ENCODE results near the gene BCAS3.

The BCAS3 gene

DNA sequence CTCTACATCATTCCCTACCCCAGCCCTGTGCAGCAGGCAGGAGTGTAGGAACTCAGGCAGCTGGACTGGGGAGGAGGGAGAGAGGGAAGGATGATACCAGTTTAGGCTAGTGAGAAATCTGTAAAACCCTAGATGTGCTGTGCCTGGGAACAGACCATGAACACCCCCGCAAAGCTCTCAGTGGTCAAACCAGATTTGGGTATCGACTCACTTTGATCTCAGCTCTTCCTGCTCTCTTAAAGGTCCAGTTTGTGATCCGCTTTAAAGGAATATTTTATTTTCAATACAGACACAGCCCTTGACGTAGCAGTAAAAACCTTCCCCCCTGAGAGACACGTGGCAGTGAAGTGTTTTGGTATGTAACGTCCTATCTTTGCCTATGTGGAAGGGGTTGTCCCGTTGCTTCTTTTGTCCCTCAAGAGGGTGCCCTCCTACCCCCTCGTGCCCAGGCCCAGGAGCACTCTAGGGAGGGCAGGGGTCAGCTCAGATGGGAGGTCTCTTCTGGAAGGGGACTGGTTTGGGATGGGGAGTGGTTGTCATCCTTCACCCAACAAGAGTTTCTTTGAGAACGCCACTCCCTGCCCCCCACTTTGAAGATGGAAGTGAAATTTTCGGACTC lies 702.7 kb downstream of the BCAS3 start:
- no peak for DNase-seq (ENCODE audit: insufficient read length, low spot score)
- no peak for TF ChIP-seq POU2F2 (IDR thresholded peaks at IDR 0.05; ENCODE audit: low read depth, low read length)
- TF ChIP-seq POLR2AphosphoS5 (IDR thresholded peaks at IDR 0.05; ENCODE audit: low read depth, low read length) = no peak
- no peak for TF ChIP-seq POLR2A (IDR thresholded peaks at IDR 0.05; ENCODE audit: low read depth, low read length)
- no peak for TF ChIP-seq PAX5 (IDR thresholded peaks at IDR 0.05; ENCODE audit: insufficient read depth, low read length, severe bottlenecking)
- TF ChIP-seq SPI1 (IDR thresholded peaks at IDR 0.05; ENCODE audit: low read depth, low read length) = no peak
- no peak for TF ChIP-seq TAF1 (IDR thresholded peaks at IDR 0.05; ENCODE audit: low read depth, low read length)
- no peak for FAIRE-seq

GRCh38 chr17:61380836-61381525 lies 703.3 kb downstream of the BCAS3 start:
- no peak for DNase-seq (ENCODE audit: insufficient read length, low spot score)
- no peak for FAIRE-seq
- no peak for TF ChIP-seq TAF1 (IDR thresholded peaks at IDR 0.05; ENCODE audit: low read depth, low read length)
- no peak for TF ChIP-seq POLR2A (IDR thresholded peaks at IDR 0.05; ENCODE audit: low read depth, low read length)
- no peak for TF ChIP-seq POLR2AphosphoS5 (IDR thresholded peaks at IDR 0.05; ENCODE audit: low read depth, low read length)
- no peak for TF ChIP-seq PAX5 (IDR thresholded peaks at IDR 0.05; ENCODE audit: insufficient read depth, low read length, severe bottlenecking)
- no peak for TF ChIP-seq POU2F2 (IDR thresholded peaks at IDR 0.05; ENCODE audit: low read depth, low read length)
- no peak for TF ChIP-seq SPI1 (IDR thresholded peaks at IDR 0.05; ENCODE audit: low read depth, low read length)

- DNase-seq (ENCODE audit: insufficient read length, low spot score) (no peak), FAIRE-seq (no peak)
- no peak for TF ChIP-seq SPI1 (IDR thresholded peaks at IDR 0.05; ENCODE audit: low read depth, low read length)
- no peak for TF ChIP-seq TAF1 (IDR thresholded peaks at IDR 0.05; ENCODE audit: low read depth, low read length)
- no peak for TF ChIP-seq POU2F2 (IDR thresholded peaks at IDR 0.05; ENCODE audit: low read depth, low read length)
- TF ChIP-seq POLR2AphosphoS5 (IDR thresholded peaks at IDR 0.05; ENCODE audit: low read depth, low read length) = no peak
- no peak for TF ChIP-seq POLR2A (IDR thresholded peaks at IDR 0.05; ENCODE audit: low read depth, low read length)
- TF ChIP-seq PAX5 (IDR thresholded peaks at IDR 0.05; ENCODE audit: insufficient read depth, low read length, severe bottlenecking) = no peak
These were observed 703.9 kb downstream of the BCAS3 start for GRCh38 chr17:61381537-61381936.

DNA sequence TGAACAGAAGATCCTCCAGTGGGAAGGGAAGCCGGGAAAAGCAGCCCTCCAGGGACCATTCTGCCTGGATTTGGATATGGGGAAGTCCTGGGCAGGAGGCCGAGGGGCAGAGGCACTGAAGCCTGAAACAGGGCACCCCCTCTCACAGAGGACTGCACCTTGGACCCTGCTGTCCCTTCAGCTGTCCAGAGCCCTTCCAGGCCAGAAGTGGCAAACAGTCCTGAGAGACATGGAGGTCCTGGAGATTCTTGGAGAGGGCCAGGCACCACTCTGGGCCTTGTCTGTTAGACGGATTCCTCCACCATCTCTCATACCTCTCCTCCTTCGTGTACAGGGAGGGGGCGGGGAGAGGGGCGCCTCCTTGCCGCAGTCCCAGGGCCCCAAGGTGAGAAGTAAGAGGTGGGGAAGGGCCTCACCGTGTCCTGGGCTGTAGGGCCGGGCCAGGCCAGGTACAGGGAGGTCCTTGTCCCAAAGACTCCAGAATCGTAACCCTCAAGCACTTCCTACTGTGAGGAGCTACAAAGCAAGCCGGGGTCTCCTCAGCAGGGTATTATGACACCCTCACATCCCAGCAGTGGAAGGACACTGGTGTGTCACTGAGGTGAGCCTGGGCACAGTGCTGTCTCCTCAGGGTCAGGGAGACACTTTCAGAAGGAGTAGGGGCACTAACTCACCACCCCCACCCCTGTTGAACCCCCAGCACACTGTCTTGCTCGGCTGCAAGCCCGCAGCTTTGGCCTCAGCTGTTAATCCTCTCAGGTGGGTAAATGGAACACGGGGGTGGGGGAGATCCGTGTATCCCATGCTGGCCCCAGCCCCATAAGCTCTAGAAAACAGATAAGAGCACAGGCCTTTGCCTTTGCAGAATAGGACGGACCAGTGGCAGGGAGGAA lies 705.4 kb downstream of the BCAS3 start:
- FAIRE-seq (no peak), DNase-seq (ENCODE audit: insufficient read length, low spot score) (no peak)
- TF ChIP-seq PAX5 (IDR thresholded peaks at IDR 0.05; ENCODE audit: insufficient read depth, low read length, severe bottlenecking) = no peak
- no peak for TF ChIP-seq SPI1 (IDR thresholded peaks at IDR 0.05; ENCODE audit: low read depth, low read length)
- TF ChIP-seq POLR2A (IDR thresholded peaks at IDR 0.05; ENCODE audit: low read depth, low read length) = no peak
- no peak for TF ChIP-seq TAF1 (IDR thresholded peaks at IDR 0.05; ENCODE audit: low read depth, low read length)
- no peak for TF ChIP-seq POU2F2 (IDR thresholded peaks at IDR 0.05; ENCODE audit: low read depth, low read length)
- TF ChIP-seq POLR2AphosphoS5 (IDR thresholded peaks at IDR 0.05; ENCODE audit: low read depth, low read length) = no peak

DNA sequence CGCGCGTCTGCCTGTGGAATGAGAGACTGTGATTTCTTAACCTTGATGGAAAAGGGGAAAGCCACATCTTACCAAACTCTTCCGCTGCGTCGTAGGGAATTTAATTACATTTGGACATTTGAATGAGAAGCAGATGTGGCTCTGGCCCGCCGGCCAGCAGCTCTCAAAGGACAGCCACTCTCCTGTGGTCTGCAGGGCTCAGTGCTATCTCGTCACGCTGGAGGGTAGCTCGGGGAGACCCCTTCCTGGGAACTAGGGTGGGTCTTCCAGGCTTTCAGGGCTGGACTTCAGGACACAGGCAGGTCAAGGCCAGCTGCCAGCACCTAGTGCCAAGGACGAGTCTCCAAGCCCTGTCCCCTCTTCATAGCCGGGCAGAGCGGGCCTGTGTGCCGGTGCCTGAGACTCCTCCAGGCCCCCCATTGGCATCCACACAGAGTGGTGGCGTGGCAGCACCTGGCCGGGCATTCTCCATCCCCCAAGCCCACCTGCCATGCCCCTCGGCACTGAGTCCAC lies 706.1 kb downstream of the BCAS3 start:
- TF ChIP-seq TAF1 (IDR thresholded peaks at IDR 0.05; ENCODE audit: low read depth, low read length) = no peak
- TF ChIP-seq SPI1 (IDR thresholded peaks at IDR 0.05; ENCODE audit: low read depth, low read length) = no peak
- no peak for TF ChIP-seq POU2F2 (IDR thresholded peaks at IDR 0.05; ENCODE audit: low read depth, low read length)
- TF ChIP-seq PAX5 (IDR thresholded peaks at IDR 0.05; ENCODE audit: insufficient read depth, low read length, severe bottlenecking) = no peak
- no peak for TF ChIP-seq POLR2AphosphoS5 (IDR thresholded peaks at IDR 0.05; ENCODE audit: low read depth, low read length)
- no peak for TF ChIP-seq POLR2A (IDR thresholded peaks at IDR 0.05; ENCODE audit: low read depth, low read length)
- DNase-seq (ENCODE audit: insufficient read length, low spot score) (no peak), FAIRE-seq (no peak)

- FAIRE-seq (no peak), DNase-seq (ENCODE audit: insufficient read length, low spot score) (no peak)
- no peak for TF ChIP-seq POLR2AphosphoS5 (IDR thresholded peaks at IDR 0.05; ENCODE audit: low read depth, low read length)
- no peak for TF ChIP-seq TAF1 (IDR thresholded peaks at IDR 0.05; ENCODE audit: low read depth, low read length)
- TF ChIP-seq POLR2A (IDR thresholded peaks at IDR 0.05; ENCODE audit: low read depth, low read length) = no peak
- no peak for TF ChIP-seq SPI1 (IDR thresholded peaks at IDR 0.05; ENCODE audit: low read depth, low read length)
- TF ChIP-seq PAX5 (IDR thresholded peaks at IDR 0.05; ENCODE audit: insufficient read depth, low read length, severe bottlenecking) = no peak
- no peak for TF ChIP-seq POU2F2 (IDR thresholded peaks at IDR 0.05; ENCODE audit: low read depth, low read length)
These were observed 706.7 kb downstream of the BCAS3 start for GRCh38 chr17:61384354-61384691.

GRCh38 chr17:61384692-61385576 lies 707.3 kb downstream of the BCAS3 start:
- DNase-seq (ENCODE audit: insufficient read length, low spot score) (no peak), FAIRE-seq (no peak)
- TF ChIP-seq PAX5 (IDR thresholded peaks at IDR 0.05; ENCODE audit: insufficient read depth, low read length, severe bottlenecking) (no peak), TAF1 (IDR thresholded peaks at IDR 0.05; ENCODE audit: low read depth, low read length) (no peak), SPI1 (IDR thresholded peaks at IDR 0.05; ENCODE audit: low read depth, low read length) (no peak), POLR2A (IDR thresholded peaks at IDR 0.05; ENCODE audit: low read depth, low read length) (no peak), POLR2AphosphoS5 (IDR thresholded peaks at IDR 0.05; ENCODE audit: low read depth, low read length) (no peak), POU2F2 (IDR thresholded peaks at IDR 0.05; ENCODE audit: low read depth, low read length) (no peak)

DNA sequence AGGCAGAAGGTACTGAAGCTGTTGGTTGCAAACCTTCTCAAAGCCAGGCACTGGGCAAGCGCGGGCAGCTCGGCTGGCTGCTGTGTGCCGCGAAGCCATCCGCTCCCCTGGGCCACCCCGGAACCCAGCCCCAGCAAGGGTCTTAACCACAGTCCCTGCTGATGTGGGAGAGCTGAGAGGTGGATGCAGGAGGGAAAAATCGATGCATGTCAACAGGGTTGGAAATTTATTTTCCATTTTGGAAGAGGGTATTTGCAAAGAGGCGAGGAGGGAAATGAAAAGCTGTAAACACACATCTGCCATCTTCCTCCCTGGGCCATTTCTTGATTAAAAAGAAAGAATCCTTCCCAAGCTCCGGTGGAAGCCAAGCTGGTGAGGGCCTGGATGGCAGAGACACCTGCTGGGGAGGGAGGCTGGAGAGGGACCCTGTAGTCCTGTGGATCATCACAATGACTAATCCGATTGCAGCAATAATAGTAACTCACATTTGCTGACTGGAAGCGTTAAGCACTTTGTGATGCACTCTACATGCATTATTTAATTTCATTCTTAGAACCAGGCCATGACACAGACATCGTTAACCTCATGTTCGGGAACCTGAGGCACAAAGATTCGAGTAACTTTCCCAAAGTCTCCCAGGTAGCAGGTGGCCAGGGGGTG lies 708.1 kb downstream of the BCAS3 start:
- no peak for DNase-seq (ENCODE audit: insufficient read length, low spot score)
- FAIRE-seq = no peak
- TF ChIP-seq POU2F2 (IDR thresholded peaks at IDR 0.05; ENCODE audit: low read depth, low read length) = no peak
